ENCODE data around the gene RFX5. TPM values are rescaled to one million over a fixed set of nuclear protein-coding genes. Genes with fewer than 3 reads are reported as not detected.
A peak's percentile ranks its signal among the peaks of the same experiment; 100 is the strongest.
"Not testable (repeated sequence)": the region's sequence is repeated elsewhere in the genome, so short reads cannot be mapped to it uniquely, and the experiment has no call there.

RFX5 gene
- total RNA-seq: 100 to 1,000 TPM in 1 of 8 experiments, 10 to 100 TPM in 7; 21.2 to 107 (median 37.7) TPM

- Histone ChIP-seq H3K4me1 (replicated peaks in 1 of 2) (peaks cover 10 to 14% of the 10 kb centered on the region in 2 donors), H3K4me3 (peak within 1 kb of the TSS; percentile 49 to 70 (median 57)), H3K27ac (peak within 1 kb of the TSS; percentile 86 to 89)
- peak; percentile 92 to 98 (median 98) for ATAC-seq (replicated peaks in 6 of 8)
- 0 to 7% (median 0%) methylated on average over 1 to 21 of the region's 38 CpGs; no CpG with 5 or more reads in 1 of the 10 experiments for WGBS, 10 experiments
- in situ Hi-C loops (cut with MboI; ENCODE audit: low pct_unique_long_range_greater_than_20kb in 2 of 9, low sequenced_read_pairs in 9 of 9, unreplicated experiment in 9 of 9): no loop called here
Measured at GRCh38 chr1:151346769-151347522, at the start of gene RFX5. TSS of gene RFX5 (minus strand) at chr1:151347252. CDS start at chr1:151346320, 932 bp downstream.

- H3K27ac ChIP-seq; H3K4me3 ChIP-seq; in situ Hi-C loops (cut with MboI; ENCODE audit: low pct_unique_long_range_greater_than_20kb in 2 of 9, low sequenced_read_pairs in 9 of 9, unreplicated experiment in 9 of 9); H3K4me1 ChIP-seq (replicated peaks in 1 of 2); ATAC-seq (replicated peaks in 6 of 8): not testable (repeated sequence)
- 50 to 92% (median 80%) methylated on average over 1 to 5 of the region's 5 CpGs; no CpG with 5 or more reads in 2 of the 10 experiments for WGBS, 10 experiments
Measured at GRCh38 chr1:151396265-151396664, 49.2 kb upstream of the RFX5 start.

GRCh38 chr1:151393583-151393982 lies 46.5 kb upstream of the RFX5 start:
- Histone ChIP-seq H3K4me3 (no peak overlapping the region), H3K4me1 (replicated peaks in 1 of 2) (no peaks in the 10 kb centered on the region), H3K27ac (no peak overlapping the region)
- in situ Hi-C loops (cut with MboI; ENCODE audit: low pct_unique_long_range_greater_than_20kb in 2 of 9, low sequenced_read_pairs in 9 of 9, unreplicated experiment in 9 of 9): no loop called here
- no peak for ATAC-seq (replicated peaks in 6 of 8)

GRCh38 chr1:151391079-151391563 lies 44.1 kb upstream of the RFX5 start:
- in situ Hi-C loops (cut with MboI; ENCODE audit: low pct_unique_long_range_greater_than_20kb in 2 of 9, low sequenced_read_pairs in 9 of 9, unreplicated experiment in 9 of 9): no loop called here
- H3K4me3 ChIP-seq: no peak overlapping the region
- H3K27ac ChIP-seq: no peak overlapping the region
- ATAC-seq (replicated peaks in 6 of 8): no peak
- 68 to 100% (median 83%) methylated on average over 2 to 3 of the region's 3 CpGs; no CpG with 5 or more reads in 4 of the 10 experiments for WGBS, 10 experiments
- H3K4me1 ChIP-seq (replicated peaks in 1 of 2): no peaks in the 10 kb centered on the region

- H3K27ac ChIP-seq; H3K4me1 ChIP-seq (replicated peaks in 1 of 2); in situ Hi-C loops (cut with MboI; ENCODE audit: low pct_unique_long_range_greater_than_20kb in 2 of 9, low sequenced_read_pairs in 9 of 9, unreplicated experiment in 9 of 9); H3K4me3 ChIP-seq; ATAC-seq (replicated peaks in 6 of 8): not testable (repeated sequence)
- 75 to 96% (median 88%) methylated on average over 3 to 20 of the region's 22 CpGs for WGBS, 10 experiments
Measured at GRCh38 chr1:151390221-151391078, 43.4 kb upstream of the RFX5 start.

GRCh38 chr1:151386002-151386401 lies 39.0 kb upstream of the RFX5 start:
- Histone ChIP-seq H3K27ac (no peak overlapping the region), H3K4me3 (no peak overlapping the region), H3K4me1 (replicated peaks in 1 of 2) (no peaks in the 10 kb centered on the region)
- no peak for ATAC-seq (replicated peaks in 6 of 8)
- in situ Hi-C loops (cut with MboI; ENCODE audit: low pct_unique_long_range_greater_than_20kb in 2 of 9, low sequenced_read_pairs in 9 of 9, unreplicated experiment in 9 of 9): no loop called here
- 0 to 100% (median 65%) methylated on average over 1 to 2 of the region's 2 CpGs; no CpG with 5 or more reads in 4 of the 10 experiments for WGBS, 10 experiments

GRCh38 chr1:151384584-151384983 lies 37.5 kb upstream of the RFX5 start:
- H3K4me3 ChIP-seq: no peak overlapping the region
- H3K4me1 ChIP-seq (replicated peaks in 1 of 2): no peaks in the 10 kb centered on the region
- in situ Hi-C loops (cut with MboI; ENCODE audit: low pct_unique_long_range_greater_than_20kb in 2 of 9, low sequenced_read_pairs in 9 of 9, unreplicated experiment in 9 of 9): no loop called here
- no peak overlapping the region for H3K27ac ChIP-seq
- ATAC-seq (replicated peaks in 6 of 8): no peak
- 0 to 81% (median 61%) methylated on average over 1 to 3 of the region's 3 CpGs; no CpG with 5 or more reads in 3 of the 10 experiments for WGBS, 10 experiments

- Histone ChIP-seq H3K4me3 (no peak overlapping the region), H3K27ac (no peak overlapping the region), H3K4me1 (replicated peaks in 1 of 2) (peaks cover 7 to 8% of the 10 kb centered on the region in 2 donors)
- WGBS, 10 experiments: 10 to 100% (median 69%) methylated on average over 1 to 3 of the region's 3 CpGs
- in situ Hi-C loops (cut with MboI; ENCODE audit: low pct_unique_long_range_greater_than_20kb in 2 of 9, low sequenced_read_pairs in 9 of 9, unreplicated experiment in 9 of 9): no loop called here
- ATAC-seq (replicated peaks in 6 of 8): no peak
Measured at GRCh38 chr1:151377150-151377884, 30.3 kb upstream of the RFX5 start.

- ATAC-seq (replicated peaks in 6 of 8): no peak
- H3K4me3 ChIP-seq: no peak overlapping the region
- 80 to 100% (median 98%) methylated on average over 1 to 12 of the region's 14 CpGs; no CpG with 5 or more reads in 1 of the 10 experiments for WGBS, 10 experiments
- no peak overlapping the region for H3K27ac ChIP-seq
- in situ Hi-C loops (cut with MboI; ENCODE audit: low pct_unique_long_range_greater_than_20kb in 2 of 9, low sequenced_read_pairs in 9 of 9, unreplicated experiment in 9 of 9): no loop called here
- H3K4me1 ChIP-seq (replicated peaks in 1 of 2): peaks cover 8 to 16% of the 10 kb centered on the region in 2 donors
Measured at GRCh38 chr1:151373196-151373595, 26.1 kb upstream of the RFX5 start.

GRCh38 chr1:151372058-151372934 lies 25.2 kb upstream of the RFX5 start, which contains the start of gene SELENBP1:
TSS of gene SELENBP1 (minus strand) at chr1:151372705. CDS start at chr1:151372641, 64 bp downstream.
- peak; percentile 84 to 90 (median 87) for ATAC-seq (replicated peaks in 6 of 8)
- Histone ChIP-seq H3K4me3 (peak within 1 kb of the TSS in 3 of 5 donors; percentile 5 to 9 (median 7)), H3K4me1 (replicated peaks in 1 of 2) (peaks cover 8 to 16% of the 10 kb centered on the region in 2 donors), H3K27ac (no peak within 1 kb of the TSS)
- 0 to 73% (median 25%) methylated on average over 1 to 7 of the region's 11 CpGs; no CpG with 5 or more reads in 4 of the 10 experiments for WGBS, 10 experiments
- in situ Hi-C loops (cut with MboI; ENCODE audit: low pct_unique_long_range_greater_than_20kb in 2 of 9, low sequenced_read_pairs in 9 of 9, unreplicated experiment in 9 of 9): no loop called here

GRCh38 chr1:151371370-151372057 lies 24.5 kb upstream of the RFX5 start:
- peaks cover 8 to 16% of the 10 kb centered on the region in 2 donors for H3K4me1 ChIP-seq (replicated peaks in 1 of 2)
- peak in 5 of 8 experiments; percentile 4 to 58 (median 38) for ATAC-seq (replicated peaks in 6 of 8)
- no peak overlapping the region for H3K4me3 ChIP-seq
- WGBS, 10 experiments: 4 to 91% (median 80%) methylated on average over 1 to 6 of the region's 9 CpGs; no CpG with 5 or more reads in 1 of the 10 experiments
- H3K27ac ChIP-seq: no peak overlapping the region
- in situ Hi-C loops (cut with MboI; ENCODE audit: low pct_unique_long_range_greater_than_20kb in 2 of 9, low sequenced_read_pairs in 9 of 9, unreplicated experiment in 9 of 9): no loop called here
